Vagina (tissue), 2 donors: ENCODE results near the gene BASP1.

Experiments
- CTCF ChIP-seq, 3 experiments: fragments of 450-650 bp in 2 of 3; fragments of 200-600 bp in 1 of 3; sonication (generic) in 1 of 3; IDR thresholded peaks; one replicate each; pipeline ENCODE4 v1.5.1; 2017 to 2019; ENCODE audit warnings: antibody characterized with exemption in 3 of 3, mild to moderate bottlenecking in 2 of 3, moderate library complexity in 2 of 3
- POLR2A ChIP-seq, 2 donors: fragments of 450-650 bp; IDR thresholded peaks; one replicate each; pipeline ENCODE4 v1.6.1; 2017; ENCODE audit warnings: antibody characterized with exemption in 2 of 2, mild to moderate bottlenecking in 2 of 2, moderate library complexity in 2 of 2

DNA sequence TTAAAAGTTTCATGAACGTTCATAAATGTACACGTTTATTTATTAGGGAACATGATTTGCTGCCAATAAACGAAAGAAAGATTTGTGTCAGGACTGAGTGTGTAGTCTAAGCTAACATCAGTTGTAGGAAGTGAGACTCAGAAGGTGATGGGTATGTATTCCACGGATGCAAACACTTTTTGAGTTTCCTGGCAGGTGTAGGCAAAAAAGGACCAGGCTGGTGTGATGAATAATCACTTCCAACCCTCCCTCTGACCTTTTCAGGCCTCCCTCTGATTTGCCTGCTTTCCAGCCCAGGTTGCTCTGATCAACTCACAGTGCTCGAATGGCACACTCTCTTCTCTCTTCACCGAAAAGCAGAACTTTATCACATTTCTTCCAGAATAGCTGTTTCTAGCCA is 51.8 kb downstream of the BASP1 start:
- TF ChIP-seq CTCF (IDR thresholded peaks at IDR 0.05) (no peak), POLR2A (IDR thresholded peaks at IDR 0.05) (no peak)
